SKM-1 treated with dmso at 0.1 percent for 144 hours (cell line): ENCODE results near the gene TMED1.
"Not testable (repeated sequence)": the region's sequence is repeated elsewhere in the genome, so short reads cannot be mapped to it uniquely, and the experiment has no call there.

ENCODE experiments used
- DNase-seq: peaks from one replicate; lab custom pipeline; 2025; ENCODE audit not compliant: unreplicated experiment; lab: John Stamatoyannopoulos, UW

TMED1 gene

DNA sequence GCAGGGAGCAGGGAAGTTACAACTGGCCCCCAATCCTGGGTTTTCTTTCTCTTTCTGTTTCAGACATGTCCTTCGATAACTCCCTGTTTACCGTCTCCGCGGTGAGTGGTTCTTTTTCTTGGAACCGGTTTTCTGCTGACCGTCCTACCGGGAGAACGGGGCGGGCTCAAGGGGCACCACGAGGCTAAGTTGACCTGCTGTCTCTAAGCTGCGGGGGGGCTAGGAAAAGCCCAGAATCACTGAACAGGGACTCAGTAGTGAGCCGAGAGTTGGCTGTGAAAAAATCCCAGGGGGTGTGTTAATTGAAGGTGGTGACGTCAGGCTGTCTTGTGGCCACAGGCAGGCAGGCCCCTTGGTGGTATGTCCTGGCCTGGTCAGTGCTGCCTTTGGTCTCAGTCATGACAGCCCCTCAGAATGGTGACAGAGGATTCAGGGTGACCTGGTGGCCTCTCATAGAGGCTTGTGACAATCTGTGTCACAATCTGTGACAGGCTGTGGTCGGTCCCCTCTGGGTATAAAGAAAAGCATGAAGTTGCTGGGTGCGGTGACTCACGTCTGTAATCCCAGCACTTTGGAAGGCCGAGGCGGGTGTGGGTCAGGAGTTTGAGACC is 27.2 kb upstream of the TMED1 start:
- no peak for DNase-seq

DNA sequence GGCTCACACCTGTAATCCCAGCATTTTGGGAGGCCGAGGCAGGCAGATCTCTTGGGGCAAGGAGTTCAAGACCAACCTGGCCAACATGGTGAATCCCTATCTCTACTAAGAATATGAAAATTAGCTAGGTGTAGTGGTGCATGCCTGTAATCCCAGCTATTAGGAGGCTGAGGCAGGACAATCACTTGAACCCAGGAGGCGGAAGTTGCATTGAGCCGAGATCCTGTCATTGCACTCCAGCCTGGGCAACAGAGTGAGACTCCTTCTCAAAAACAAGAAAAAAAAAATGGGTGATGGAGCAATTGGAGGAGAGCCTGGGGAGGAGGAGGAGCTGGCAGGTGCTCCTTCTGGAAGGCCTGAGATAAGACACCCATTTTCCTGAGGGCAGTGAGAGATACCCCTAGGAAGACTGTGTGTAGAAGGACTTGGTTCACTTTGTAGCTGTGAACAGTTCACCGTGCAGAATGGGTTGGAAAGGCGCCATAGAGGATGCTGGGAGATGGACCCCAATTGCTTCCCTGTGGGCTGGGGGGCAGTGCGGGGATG is 26.6 kb upstream of the TMED1 start:
- DNase-seq, result no peak

DNA sequence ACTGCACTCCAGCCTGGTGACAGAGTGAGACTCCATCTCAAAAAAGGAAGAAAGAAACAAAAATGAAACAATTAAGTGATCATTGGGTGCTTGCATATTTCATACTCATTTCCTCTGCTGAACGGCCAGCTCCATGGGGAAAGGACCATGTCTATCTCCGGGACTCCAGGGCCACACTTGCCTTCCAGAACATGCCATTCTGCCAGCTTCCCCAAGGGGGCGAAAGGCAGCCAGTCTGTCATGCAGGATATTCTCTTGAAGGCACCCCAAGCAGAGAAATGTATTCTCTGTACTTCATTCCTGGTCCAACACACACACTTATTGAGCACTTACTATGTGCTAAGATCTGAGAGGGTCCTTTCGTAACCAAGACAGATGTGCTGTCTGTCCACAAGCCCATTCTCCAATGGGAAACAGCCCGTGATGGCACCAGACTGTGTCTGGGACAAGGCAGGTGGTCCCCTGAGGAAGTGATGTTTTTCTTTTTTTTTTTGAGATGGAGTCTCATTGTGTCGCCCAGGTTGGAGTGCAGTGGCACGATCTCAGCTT is 25.2 kb upstream of the TMED1 start:
- peak; percentile 24 for DNase-seq

DNA sequence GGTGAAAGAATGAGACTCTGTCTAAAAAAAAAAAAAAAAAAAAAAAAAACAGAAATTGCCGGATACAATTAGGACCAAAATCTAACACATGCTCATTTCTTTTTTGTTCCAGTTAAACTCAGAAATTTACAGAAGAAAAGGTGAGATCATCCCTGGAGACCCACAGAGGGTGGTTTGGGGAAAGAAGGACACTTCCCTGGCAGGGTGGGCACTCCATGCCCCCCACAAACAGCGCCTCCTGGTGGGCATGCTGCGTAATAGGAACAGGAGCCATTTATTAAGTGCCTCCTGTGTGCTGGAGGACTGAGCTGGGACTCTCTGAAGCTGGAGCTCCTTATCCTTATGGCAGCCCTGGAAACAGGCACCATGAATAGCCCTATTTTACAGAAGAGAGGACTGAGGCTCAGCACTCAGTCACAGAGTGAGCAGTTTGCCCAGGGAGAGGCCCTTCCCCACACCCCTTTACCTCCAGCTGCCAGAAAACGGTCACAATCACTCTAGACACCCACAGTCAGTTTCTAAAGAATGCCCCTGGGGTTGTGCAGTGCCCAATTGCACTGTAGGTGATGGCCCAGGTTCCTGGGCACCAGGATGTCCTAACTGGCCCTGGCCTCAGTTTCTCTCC is 22.3 kb upstream of the TMED1 start:
- DNase-seq, result no peak

DNA sequence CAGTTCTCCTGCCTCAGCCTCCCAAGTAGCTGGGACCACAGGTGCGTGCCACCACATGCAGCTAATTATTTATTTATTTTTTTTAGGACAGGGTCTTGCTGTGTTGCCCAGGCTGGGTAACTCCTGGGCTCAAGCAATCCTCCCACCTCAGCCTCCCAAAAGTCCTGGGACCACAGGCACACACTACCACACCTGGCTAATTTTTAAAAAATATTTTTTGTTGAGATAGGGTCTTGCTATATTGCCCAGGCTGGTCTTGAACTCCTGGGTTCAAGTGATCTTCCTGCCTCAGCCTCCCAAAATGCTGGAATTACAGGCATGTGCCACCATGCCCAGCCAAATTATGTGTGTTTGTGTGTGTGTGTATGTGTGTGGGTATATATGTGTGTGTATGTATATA is 20.9 kb upstream of the TMED1 start:
- DNase-seq, result not testable (repeated sequence)

DNA sequence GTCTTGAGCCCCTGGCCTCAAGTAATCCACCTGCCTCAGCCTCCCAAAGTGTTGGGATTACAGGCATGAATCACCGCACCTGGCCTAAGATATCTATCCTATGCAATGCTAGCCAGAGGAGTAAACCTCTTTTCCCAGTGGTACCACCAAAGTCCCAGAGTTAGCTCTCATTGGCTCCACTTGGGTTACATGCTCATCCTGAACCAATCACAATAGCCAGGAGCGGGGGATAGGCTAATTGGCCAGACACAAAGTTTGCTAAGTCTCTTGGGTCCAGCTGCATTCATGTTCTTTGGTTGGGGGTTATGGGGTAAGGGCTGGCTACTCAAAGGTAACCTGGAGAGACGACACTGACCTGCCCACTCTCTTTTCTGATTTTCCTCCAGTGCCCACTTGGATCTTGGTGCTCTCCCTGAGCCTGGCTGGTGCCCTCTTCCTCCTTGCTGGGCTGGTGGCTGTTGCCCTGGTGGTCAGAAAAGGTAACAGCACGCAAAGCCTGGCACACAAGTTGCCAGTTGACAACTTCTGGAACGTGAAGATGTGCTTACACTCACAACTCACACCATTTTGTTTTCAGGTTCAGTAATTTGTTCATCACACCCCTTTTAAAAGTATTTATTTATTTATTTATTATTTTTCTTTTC is 20.0 kb upstream of the TMED1 start:
- DNase-seq, result no peak

DNA sequence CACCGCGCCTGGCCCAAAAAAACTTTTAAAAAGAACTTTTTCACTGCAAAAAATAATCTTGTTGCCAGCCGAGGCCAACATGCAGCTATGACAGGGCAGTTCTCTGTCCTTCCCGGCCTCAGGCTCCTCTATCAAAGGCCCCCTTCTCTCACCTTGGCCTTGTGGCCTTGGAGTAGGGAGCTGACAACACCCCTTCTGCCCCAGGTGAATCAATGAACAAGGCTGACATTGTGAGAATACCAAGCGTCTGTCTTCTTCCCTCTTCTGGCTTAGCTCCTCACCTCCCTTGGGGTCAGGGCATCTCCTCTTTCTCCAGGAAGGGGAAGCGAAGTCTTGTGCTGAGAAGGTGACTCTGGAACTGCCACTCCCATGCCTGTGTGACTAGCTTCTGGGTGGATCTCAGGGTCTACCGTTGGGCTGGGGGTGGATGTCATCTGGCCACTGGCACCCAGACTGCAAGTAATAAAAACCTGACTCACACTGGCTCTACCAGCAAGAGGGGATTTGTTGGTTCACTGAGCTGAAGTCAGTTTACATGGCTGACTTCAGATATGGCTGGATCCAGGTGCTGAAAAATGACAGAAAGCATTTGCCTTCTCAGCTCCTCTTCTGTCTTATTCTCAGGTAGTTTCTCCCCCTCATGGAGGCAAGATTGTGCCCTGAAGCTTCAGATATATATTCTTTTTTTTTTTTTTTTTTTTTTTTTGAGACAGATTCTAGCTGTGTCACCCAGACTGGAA is 18.5 kb upstream of the TMED1 start:
- DNase-seq, result no peak

DNA sequence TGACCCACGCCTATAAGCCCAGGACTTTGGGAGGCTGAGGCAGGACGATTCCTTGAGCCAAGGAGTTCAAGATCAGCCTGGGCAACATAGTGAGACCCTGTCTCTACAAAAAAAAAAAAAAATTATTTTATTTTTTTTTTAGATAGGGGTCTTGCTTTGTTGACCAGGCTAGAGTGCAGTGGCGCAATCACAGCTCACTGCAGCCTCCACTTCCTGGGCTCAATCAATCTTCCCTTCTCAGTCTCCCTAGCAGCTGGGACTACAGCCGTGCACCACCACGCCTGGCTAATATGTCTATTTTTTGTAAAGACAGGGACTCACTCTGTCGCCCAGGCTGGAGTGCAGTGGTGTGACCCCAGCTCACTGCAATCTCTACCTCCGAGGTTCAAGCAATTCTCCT is 16.9 kb upstream of the TMED1 start:
- no peak for DNase-seq

DNA sequence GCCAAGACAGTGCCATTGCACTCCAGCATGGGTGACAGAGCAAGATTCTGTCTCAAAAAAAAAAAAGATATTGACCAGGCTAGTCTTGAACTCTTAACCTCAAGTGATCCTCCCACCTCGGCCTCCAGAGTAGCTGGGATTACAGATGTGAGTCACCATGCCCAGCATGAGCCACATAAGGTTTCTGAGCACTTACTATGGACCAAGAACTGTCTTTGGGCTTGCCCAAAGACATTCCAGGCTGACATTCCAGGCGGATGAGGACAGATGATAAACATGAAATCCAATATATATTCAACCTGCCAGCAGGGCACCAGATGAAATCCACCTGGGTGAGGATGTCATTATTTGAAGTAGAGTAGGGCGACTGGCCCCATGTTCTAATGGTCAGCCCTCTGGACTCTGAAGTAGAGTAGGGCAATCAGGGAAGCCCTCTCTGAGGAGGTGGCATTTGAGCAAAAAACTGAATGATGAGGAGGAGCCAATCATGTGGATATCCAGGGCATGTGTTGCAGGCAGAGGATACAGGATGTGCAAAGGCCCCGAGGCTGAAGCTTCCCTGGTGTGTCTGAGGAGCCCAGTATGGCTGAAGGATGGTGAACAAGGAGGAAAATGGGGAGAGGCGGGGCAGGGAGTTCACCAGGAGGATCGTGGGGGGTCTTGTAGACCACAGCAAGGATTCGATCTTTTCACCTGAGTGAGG is 16.2 kb upstream of the TMED1 start:
- DNase-seq, result no peak

DNA sequence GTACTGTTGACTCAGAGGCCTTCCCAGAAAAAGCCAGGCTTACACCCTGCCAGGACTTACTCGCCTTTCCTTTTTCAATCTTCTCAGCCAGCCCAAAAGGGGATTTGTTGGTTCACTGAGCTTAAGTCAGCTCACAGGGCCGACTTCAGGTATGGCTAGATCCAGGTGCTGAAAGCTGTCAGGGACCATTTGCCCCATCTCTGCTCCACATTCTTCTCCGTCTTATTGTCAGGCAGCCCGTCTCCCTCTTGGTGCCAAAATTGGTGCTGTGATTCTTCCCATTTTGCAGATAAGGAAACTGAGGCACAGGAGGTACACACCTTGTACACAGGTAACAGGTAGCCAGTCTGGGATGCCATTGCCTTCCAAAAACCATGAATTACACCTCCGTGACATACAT is 14.6 kb upstream of the TMED1 start:
- DNase-seq, result no peak

DNA sequence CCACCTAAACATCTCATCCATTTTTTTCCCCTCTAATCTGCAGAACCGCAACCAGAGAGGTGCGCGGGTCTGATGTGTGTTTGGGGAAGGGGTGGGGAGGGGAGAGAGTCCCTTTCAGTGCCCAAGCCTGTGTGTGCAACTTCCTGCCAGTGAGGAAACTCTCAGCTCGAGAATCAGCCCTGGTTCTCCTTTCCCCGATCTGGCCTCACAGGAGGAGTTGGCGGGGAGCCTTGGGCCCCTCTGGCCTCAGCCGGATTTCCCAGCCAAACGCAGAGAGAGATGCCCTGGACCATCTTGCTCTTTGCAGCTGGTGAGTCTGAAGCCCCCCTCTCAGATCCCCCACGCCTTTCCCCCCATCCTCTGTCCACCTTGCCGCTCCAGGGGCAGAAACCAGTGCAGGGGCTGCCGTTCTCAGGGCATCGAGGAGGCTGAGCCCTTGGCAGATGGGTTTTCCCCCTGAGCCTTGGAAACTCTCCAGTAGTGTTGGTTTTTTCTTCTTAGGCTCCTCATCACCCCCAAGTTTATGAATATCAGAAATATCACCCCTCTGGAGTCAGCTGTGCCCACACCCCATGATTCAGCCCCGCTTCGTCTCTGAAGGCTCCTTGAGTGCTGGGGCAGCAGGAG is 12.3 kb upstream of the TMED1 start, which contains the start of gene C19orf38:
C19orf38 (plus strand) TSS at position 186 of the 627 bp plus-strand sequence; CDS start at position 280, 94 bp downstream.
- peak; percentile 92 for DNase-seq

DNA sequence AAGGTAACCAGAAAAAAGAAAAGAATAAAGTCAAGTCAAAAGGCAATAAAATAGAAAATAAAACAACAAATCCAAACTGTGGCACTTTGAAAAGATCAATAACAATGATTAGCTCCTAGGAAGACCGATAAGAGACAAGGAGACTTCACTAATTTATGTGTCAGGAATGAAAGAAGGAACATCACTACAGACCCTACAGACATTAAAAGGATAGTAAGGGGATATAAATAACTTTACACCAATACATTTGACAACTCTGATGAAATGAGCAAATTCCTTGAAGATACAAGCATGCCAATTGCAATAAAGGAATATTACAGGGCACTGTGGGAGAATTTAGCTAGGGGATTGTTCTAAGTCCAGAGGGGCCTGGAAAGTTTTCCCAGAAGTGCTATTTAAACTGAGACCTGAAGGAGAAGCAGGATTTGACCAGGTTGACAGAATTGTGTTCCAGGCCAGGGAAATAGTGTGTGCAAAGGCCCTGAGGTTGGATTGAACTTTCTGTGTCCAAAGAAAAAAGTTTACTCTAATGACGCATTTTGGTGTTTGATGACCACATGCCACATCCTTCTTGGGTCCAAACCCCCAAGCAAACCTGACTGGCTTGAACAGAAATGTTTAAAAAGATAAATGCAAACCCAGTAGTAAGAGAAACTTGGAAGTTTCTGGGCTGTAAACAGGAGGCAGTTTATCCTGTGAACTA is 10.6 kb upstream of the TMED1 start:
- DNase-seq, result no peak

DNA sequence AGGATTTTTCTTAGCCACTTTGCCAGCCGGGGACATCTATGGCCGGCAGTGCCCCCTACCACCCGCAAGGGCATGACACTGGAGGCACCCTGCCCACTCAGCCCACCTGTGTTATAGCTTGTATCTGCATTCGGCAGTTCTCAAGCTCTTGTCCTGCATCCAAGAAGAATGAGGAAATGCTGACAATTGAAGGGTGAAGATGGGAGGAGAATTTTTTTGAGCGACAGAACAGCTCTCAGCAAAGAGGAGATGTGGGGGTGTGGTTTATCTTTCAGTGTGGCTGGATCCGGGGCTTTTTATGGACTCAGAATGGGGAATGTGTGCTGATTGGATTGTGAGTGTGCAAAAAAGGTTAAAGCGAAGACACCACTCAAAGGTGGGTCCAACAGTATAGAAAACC is 6.8 kb upstream of the TMED1 start:
- no peak for DNase-seq

DNA sequence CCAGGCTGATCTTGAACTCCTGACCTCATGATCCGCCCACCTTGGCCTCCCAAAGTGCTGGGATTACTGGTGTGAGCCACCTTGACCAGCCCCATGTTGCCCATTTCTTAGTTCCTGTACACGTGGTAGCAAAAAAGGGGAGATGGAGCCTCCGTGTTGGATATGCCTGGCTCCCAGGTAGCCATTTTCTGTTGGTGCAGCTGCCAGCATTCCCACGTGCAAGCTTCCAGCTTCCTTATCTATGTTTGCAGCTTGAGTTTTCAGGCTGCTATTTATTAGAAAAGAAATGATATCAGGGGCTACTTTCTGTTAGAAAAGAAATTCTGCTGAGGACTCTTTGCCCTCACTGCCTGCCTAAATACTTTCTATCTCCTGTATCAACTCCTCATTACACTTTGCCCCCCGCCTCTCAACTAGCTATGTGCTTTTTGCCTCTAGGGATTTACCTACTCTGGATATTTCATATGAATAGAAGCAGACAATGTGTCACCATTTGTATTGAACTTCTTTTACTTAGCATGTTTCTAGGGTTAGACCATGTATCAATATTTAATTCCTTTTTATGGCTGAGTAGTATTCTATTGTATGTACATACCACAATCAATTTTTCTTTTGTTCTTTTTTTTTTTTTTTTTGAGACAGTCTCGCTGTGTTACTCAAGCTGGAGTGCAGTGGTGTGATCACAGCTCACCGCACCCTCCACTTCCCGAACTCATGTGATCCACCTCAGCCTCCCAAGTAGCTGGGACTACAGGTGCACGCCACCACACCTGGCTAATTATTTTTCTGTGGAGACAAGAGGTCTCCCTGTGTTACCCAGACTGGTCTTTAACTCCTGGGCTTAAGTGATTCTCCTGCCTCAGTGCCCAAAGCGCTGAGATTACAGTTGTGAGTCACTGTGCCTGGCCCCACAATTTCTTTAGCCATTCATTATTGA is 3.4 kb upstream of the TMED1 start:
- no peak for DNase-seq

DNA sequence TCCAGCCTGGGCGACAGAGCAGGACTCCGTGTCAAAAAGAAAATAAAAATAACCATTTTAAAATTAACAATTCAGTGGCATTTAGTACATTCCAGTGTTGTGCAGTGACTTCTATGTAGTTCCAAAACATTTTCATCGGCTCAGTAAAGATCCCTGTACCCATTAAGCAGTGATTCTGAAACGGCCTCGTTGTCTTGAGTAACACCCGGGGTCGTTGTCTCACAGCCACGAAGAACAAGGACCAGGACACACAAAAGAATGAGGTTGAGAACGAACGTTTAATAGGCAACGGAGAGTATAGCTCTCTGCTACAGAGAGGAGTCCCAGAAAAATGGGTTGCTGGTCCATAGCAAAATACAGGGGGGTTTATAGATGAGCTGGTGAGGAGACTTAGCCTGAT is 2.4 kb upstream of the TMED1 start:
- DNase-seq, result no peak

DNA sequence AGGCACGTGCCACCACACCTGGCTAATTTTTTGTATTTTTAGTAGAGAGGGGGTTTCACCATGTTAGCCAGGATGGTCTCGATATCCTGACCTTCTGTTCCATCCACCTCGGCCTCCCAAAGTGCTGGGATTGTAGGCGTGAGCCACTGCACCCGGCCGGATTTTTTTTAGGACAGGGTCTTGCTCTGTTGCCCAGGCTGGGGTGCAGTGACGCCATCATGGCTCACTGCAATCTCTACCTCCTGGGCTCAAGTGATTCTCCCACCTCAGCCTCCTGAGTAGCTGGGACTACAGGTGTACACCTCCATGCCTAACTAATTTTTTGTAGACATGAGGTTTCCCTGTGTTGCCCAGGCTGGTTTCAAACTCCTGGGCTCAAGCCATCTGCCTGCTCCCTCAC is 1.6 kb upstream of the TMED1 start:
- not testable (repeated sequence) for DNase-seq

DNA sequence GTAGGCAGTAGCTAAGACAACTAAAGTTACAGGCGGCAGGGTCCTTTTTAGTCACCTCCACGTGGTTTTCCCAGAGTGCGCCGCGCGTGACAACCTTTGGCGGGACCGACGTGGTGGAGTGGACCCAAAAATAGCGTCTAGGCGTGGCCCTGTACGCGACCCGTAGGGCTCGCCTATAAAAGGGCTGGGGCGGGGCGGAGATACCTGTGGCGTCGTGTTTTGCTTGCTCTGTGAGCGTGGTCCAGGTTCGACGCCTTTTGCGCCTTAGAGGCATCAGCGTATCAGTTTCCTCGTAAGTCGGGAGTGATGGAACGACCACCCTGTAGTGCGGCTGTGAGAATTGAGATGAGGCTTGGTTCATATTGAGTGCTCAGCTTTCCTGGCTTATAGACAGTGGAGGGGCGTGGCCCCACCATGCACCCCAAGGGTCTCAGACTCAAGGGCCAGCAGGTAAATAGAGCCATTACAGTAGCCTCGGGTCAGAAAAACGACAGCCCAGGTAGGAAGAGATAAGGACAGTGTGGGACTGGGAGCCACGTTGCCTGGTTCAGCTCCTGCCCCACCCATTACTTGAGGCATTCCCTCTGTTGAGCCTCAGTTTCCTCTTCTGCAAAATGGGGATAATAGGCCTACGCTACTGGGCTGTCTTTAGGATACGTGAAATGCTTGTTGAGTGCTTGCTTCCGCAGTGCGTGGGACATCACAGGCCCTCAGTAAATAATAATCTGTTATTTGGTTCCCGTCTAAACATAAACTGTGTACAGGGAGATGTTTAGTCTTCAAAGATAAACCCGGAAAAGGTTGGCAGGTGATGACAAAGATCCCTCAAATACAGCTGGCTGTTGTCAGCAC is 693 bp upstream of the TMED1 start:
- DNase-seq, result peak; percentile 85
